HCT116 (cell line): ENCODE data around the gene MCFD2. TPM values are rescaled to one million over a fixed set of nuclear protein-coding genes. Genes with fewer than 3 reads are reported as not detected.

Experiments used
- ATAC-seq: fragments of 200-7000 bp; cut with Tn5 transposase; 2 replicates; pipeline ENCODE4 v1.9.1; 2020; ENCODE audit warnings: mild to moderate bottlenecking, moderate library complexity
- BruUV-seq: library from RNA; stranded (reverse); fragments of 400-500 nt; replicated peaks from 2 replicates; lab custom pipeline; 2021; lab: Mats Ljungman, UMichigan
- CTCF ChIA-PET: fragments of 300-600 bp; sonication (Branson Sonifier 250); formaldehyde crosslinking; loops from one replicate; lab custom pipeline; 2021; ENCODE audit warnings: antibody characterized with exemption; lab: Charles Lee
- POLR2A ChIA-PET: fragments of 300-600, 350-600 bp; sonication (Branson Sonifier 250); formaldehyde crosslinking; loops from one replicate; lab custom pipeline; 2021; ENCODE audit warnings: antibody characterized with exemption; lab: Charles Lee
- RAD21 ChIA-PET, 2 experiments: fragments of 300-600 bp; sonication (Branson Sonifier 250); formaldehyde crosslinking; loops; one replicate each; lab custom pipeline; 2023; ENCODE audit warnings: low total read pairs in 2 of 2; ENCODE audit not compliant: uncharacterized antibody in 2 of 2, unreplicated experiment in 2 of 2, low non-redundant PET in 1 of 2; lab: Charles Lee
- DNase-seq: peaks from one replicate; pipeline ENCODE4 v3.0.0-alpha.2; 2010; ENCODE audit warnings: low read depth, low spot score
- H2AFZ ChIP-seq: fragments of 200-600 bp; shearing (Covaris generic), sonication (generic); 2 replicates; pipeline ENCODE4 v1.6.1; 2017; ENCODE audit warnings: low read depth, mixed run types, mixed read lengths, antibody characterized with exemption, low read length; ENCODE audit not compliant: poor library complexity, severe bottlenecking
- H3K27ac ChIP-seq: 2 replicates; pipeline ENCODE4 v1.5.1; 2012; ENCODE audit warnings: low read depth, low read length
- H3K27me3 ChIP-seq: fragments of 200-600 bp; sonication (generic); 2 replicates; pipeline ENCODE4 v1.6.1; 2016; ENCODE audit warnings: mixed run types, low read length, mixed read lengths; ENCODE audit not compliant: insufficient read depth
- H3K36me3 ChIP-seq, 2 experiments: fragments of 200-500 bp in 1 of 2; fragments of 200-600 bp in 1 of 2; sonication (Bioruptor generic) in 1 of 2; sonication (generic) in 1 of 2; 2 replicates each; pipeline versions ENCODE4 v1.5.1 to v1.6.1; 2014 to 2016; ENCODE audit warnings: low read length in 2 of 2, inconsistent platforms in 1 of 2, mixed read lengths in 1 of 2, mixed run types in 1 of 2; ENCODE audit not compliant: insufficient read depth in 2 of 2, control insufficient read depth in 1 of 2
- H3K4me1 ChIP-seq, 2 experiments: fragments of 200-600 bp in 1 of 2; sonication (generic) in 1 of 2; 2 replicates each; pipeline versions ENCODE4 v1.5.1 to v1.6.1; 2012 to 2017; ENCODE audit warnings: low read length in 2 of 2, inconsistent platforms in 1 of 2, mild to moderate bottlenecking in 1 of 2, mixed read lengths in 1 of 2, mixed run types in 1 of 2, moderate library complexity in 1 of 2; ENCODE audit not compliant: insufficient read depth in 2 of 2, control insufficient read depth in 1 of 2
- H3K4me2 ChIP-seq: fragments of 200-600 bp; sonication (generic); 2 replicates; pipeline ENCODE4 v1.6.1; 2017; ENCODE audit warnings: mixed run types, low read length, mixed read lengths
- H3K4me3 ChIP-seq, 2 experiments: fragments of 200-600 bp in 1 of 2; sonication (generic) in 1 of 2; replicated peaks in 1 of 2; 2 replicates each; pipeline ENCODE4 v1.5.1; 2011 to 2016; ENCODE audit warnings: low read length in 2 of 2, control low read depth in 1 of 2, low read depth in 1 of 2, mild to moderate bottlenecking in 1 of 2, mixed read lengths in 1 of 2, mixed run types in 1 of 2
- H3K79me2 ChIP-seq: fragments of 200-600 bp; sonication (generic); 2 replicates; pipeline ENCODE4 v1.6.1; 2017; ENCODE audit warnings: mild to moderate bottlenecking, mixed run types, low read length, moderate library complexity, mixed read lengths; ENCODE audit not compliant: insufficient read depth
- H3K9ac ChIP-seq: fragments of 200-600 bp; sonication (generic); 2 replicates; pipeline ENCODE4 v1.6.1; 2016; ENCODE audit warnings: low read length, mixed read lengths
- H3K9me2 ChIP-seq: fragments of 200-600 bp; sonication (generic), shearing (Covaris generic); 2 replicates; pipeline ENCODE4 v1.6.1; 2017; ENCODE audit warnings: mixed run types, mild to moderate bottlenecking, moderate library complexity; ENCODE audit not compliant: insufficient read depth
- H3K9me3 ChIP-seq, 2 experiments: fragments of 200-500 bp in 1 of 2; fragments of 200-600 bp in 1 of 2; sonication (Bioruptor generic) in 1 of 2; sonication (generic) in 1 of 2; 2 replicates each; pipeline ENCODE4 v1.6.1; 2014 to 2017; ENCODE audit warnings: low read length in 2 of 2, mixed read lengths in 2 of 2, inconsistent platforms in 1 of 2, low read depth in 1 of 2, mild to moderate bottlenecking in 1 of 2, mixed run types in 1 of 2, moderate library complexity in 1 of 2; ENCODE audit not compliant: control insufficient read depth in 1 of 2, insufficient read depth in 1 of 2
- H4K20me1 ChIP-seq: fragments of 200-600 bp; sonication (generic), shearing (Covaris generic); 2 replicates; pipeline ENCODE4 v1.6.1; 2017; ENCODE audit warnings: mixed run types, mild to moderate bottlenecking, moderate library complexity; ENCODE audit not compliant: insufficient read depth
- ATF3 ChIP-seq: IDR thresholded peaks from 2 replicates; pipeline ENCODE4 v1.6.1; 2012
- CEBPB ChIP-seq: IDR thresholded peaks from 2 replicates; pipeline ENCODE4 v1.6.1; 2012; ENCODE audit warnings: low read depth
- ELF1 ChIP-seq: IDR thresholded peaks from 2 replicates; pipeline ENCODE4 v1.6.1; 2012; ENCODE audit warnings: low read depth, borderline replicate concordance
- EZH2phosphoT487 ChIP-seq: fragments of 200-600 bp; IDR thresholded peaks from 2 replicates; pipeline ENCODE4 v1.6.1; 2018; ENCODE audit warnings: antibody characterized with exemption, borderline replicate concordance
- FOSL1 ChIP-seq: IDR thresholded peaks from 2 replicates; pipeline ENCODE4 v1.6.1; 2012; ENCODE audit warnings: low read depth
- MAX ChIP-seq: IDR thresholded peaks from 2 replicates; pipeline ENCODE4 v1.6.1; 2012
- SP1 ChIP-seq: IDR thresholded peaks from 2 replicates; pipeline ENCODE4 v1.6.1; 2012; ENCODE audit warnings: low read depth
- TCF7L2 ChIP-seq: IDR thresholded peaks from 2 replicates; pipeline ENCODE4 v1.7.0; 2011; ENCODE audit warnings: borderline replicate concordance, inconsistent platforms; ENCODE audit not compliant: insufficient read depth, insufficient read length; ENCODE audit errors: extremely low read depth
- ZBTB33 ChIP-seq: IDR thresholded peaks from 2 replicates; pipeline ENCODE4 v1.6.1; 2011; ENCODE audit warnings: mild to moderate bottlenecking, low read length, moderate library complexity; ENCODE audit not compliant: insufficient replicate concordance; ENCODE audit errors: extremely low read depth
- intact Hi-C: fragments of 100-400 bp; cut with micrococcal nuclease; formaldehyde crosslinking; loops from 2 replicates; pipeline ENCODE4 v1.10.0; 2022
- total RNA-seq: library from RNA; stranded (reverse); gene quantifications from one replicate; pipeline ENCODE4 v1.2.1, GENCODE V29; 2021; ENCODE audit not compliant: unreplicated experiment

MCFD2 gene
- total RNA-seq, 1 experiment from 2014 or later: 73.9 TPM

- BruUV-seq: no TSS peak
- H3K27me3 ChIP-seq: no peaks in the 10 kb centered on the region
- no peaks in the 10 kb centered on the region for H3K9me2 ChIP-seq
- no peaks in the 10 kb centered on the region for H3K36me3 ChIP-seq
- ChIA-PET RAD21 (no interaction called here), CTCF (no interaction called here), POLR2A (no interaction called here)
- H3K79me2 ChIP-seq: no peaks in the 10 kb centered on the region
- no peak overlapping the region for H2AFZ ChIP-seq
- H3K4me3 ChIP-seq: no peak overlapping the region
- no peak overlapping the region for H3K27ac ChIP-seq
- ATAC-seq: no peak
- no peaks in the 10 kb centered on the region for H4K20me1 ChIP-seq
- no peaks in the 10 kb centered on the region for H3K9me3 ChIP-seq
- TF ChIP-seq TCF7L2: no peak
- no peak overlapping the region for H3K9ac ChIP-seq
- no peak for DNase-seq
- intact Hi-C loops: no loop called here
- H3K4me1 ChIP-seq: peaks cover 41 to 49% of the 10 kb centered on the region in 2 experiments
- no peak overlapping the region for H3K4me2 ChIP-seq
Observed at GRCh38 chr2:46963210-46963609, 47.6 kb upstream of the MCFD2 start.

GRCh38 chr2:46962751-46963150, 47.1 kb upstream of the MCFD2 start:
- TF ChIP-seq ELF1: no peak
- TF ChIP-seq EZH2phosphoT487: no peak
- TF ChIP-seq ATF3: no peak
- TF ChIP-seq ZBTB33: no peak
- TF ChIP-seq FOSL1: no peak
- no peak for TF ChIP-seq SP1
- no peak for TF ChIP-seq CEBPB
- no peak for TF ChIP-seq MAX
- TF ChIP-seq, all 23 proteins: peak for 0
- Histone ChIP-seq H3K4me2 (no peak overlapping the region), H4K20me1 (no peaks in the 10 kb centered on the region), H2AFZ (no peak overlapping the region), H3K9me3 (no peaks in the 10 kb centered on the region), H3K36me3 (no peaks in the 10 kb centered on the region), H3K27ac (no peak overlapping the region; the same call in 1 of the 2 replicates), H3K9me2 (no peaks in the 10 kb centered on the region), H3K9ac (no peak overlapping the region), H3K4me3 (no peak overlapping the region), H3K27me3 (no peaks in the 10 kb centered on the region), H3K79me2 (no peaks in the 10 kb centered on the region), H3K4me1 (peaks cover 40 to 45% of the 10 kb centered on the region in 2 experiments)
- BruUV-seq: no TSS peak
- intact Hi-C loops: no loop called here
- CTCF ChIA-PET: no interaction called here
- DNase-seq (no peak), ATAC-seq (no peak)
- POLR2A ChIA-PET: no interaction called here
- RAD21 ChIA-PET: no interaction called here
